ENCODE results near the gene CTXN2.

DNA sequence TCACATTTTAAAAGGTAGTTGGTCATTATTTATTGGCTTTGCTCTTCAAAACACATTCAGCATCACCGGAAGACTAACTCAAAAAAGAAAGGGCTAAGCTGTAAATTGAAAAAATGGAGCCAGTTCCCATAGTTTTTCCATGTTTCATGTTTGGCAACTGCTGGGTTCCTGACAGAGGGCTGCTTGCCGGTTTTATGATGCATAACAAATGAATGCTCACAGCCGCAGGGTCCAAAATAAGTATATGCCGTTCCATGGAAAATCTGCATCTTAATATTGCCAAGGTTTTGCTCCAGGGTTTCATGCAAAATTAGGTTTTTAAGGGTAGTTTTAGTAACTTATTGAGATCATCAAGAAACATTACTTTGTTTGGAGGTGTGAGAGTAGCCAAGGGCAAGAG, 30.4 kb downstream of the CTXN2 start:
- TF ChIP-seq POLR2A (IDR thresholded peaks at IDR 0.05) (no peak), CTCF (IDR thresholded peaks at IDR 0.05) (no peak)
